Glomerular visceral epithelial cell (primary cell): ENCODE results near the gene GABPB1.
"Not testable (repeated sequence)": the region's sequence is repeated elsewhere in the genome, so short reads cannot be mapped to it uniquely, and the experiment has no call there.

Experiments used
- DNase-seq: peaks from one replicate; pipeline ENCODE4 v3.0.0-alpha.2; 2016; ENCODE audit errors: extremely low spot score

Gene GABPB1

DNA sequence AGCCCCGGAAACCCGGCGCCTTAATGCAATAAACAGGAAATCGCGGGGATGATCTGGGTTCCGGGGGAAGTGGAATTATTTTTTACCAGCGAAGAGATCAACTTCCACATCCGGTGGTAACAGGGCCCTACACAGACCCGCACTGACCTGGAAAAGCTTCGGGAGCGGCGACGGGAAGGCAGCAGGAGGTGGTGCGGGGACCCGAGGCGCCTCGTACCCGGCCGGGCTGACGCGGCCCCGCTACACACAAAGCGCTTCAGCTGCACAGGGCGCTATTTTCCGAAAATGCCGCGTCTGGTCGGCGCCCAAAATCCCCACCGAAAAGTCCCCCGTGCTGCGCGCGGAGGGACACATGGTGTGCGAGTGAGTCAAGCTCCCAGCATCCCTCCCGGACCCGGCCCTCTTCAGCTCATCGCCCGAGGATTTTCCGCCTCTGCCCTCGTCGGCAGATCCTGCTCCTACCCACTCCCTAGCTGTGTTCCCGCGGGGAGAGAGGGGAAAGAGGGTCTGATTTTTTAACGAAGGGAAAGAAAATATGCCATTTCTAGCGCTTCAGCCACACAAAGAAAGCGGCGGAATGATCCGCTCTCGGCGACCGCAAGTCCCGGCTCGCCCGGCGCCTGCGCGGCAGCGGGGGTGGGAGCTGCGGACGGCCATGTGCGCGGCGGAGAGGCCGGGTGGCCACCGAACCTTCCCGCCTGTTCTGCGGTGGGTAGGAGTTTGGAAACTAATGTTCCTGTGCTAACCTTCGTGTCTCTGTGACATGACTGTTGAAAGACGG lies at the start of gene GABPB1:
Gene GABPB1 (minus strand): TSS at position 361 of the 781 bp plus-strand sequence. CDS start 45,400 bp downstream, outside the sequence.
- DNase-seq = peak; percentile 89

DNA sequence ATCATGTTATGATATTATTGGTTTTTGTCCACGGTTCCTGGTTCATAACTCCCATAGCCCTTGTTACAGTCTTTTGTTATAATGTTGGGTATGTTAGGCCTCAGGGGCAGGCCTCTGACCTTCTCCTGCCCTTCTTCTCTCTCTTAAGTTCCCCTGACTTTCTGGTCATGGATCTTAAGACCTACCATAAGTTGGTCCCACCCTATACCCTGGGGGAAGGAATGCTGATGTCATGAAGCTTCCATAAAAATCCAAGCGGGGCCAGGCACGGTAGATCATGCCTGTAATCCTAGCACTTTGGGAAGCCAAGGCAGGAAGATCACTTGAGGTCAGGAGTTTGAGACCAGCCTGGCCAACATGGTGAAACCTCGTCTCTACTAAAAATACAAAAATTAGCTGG lies 36.6 kb upstream of the GABPB1 start:
- not testable (repeated sequence) for DNase-seq

DNA sequence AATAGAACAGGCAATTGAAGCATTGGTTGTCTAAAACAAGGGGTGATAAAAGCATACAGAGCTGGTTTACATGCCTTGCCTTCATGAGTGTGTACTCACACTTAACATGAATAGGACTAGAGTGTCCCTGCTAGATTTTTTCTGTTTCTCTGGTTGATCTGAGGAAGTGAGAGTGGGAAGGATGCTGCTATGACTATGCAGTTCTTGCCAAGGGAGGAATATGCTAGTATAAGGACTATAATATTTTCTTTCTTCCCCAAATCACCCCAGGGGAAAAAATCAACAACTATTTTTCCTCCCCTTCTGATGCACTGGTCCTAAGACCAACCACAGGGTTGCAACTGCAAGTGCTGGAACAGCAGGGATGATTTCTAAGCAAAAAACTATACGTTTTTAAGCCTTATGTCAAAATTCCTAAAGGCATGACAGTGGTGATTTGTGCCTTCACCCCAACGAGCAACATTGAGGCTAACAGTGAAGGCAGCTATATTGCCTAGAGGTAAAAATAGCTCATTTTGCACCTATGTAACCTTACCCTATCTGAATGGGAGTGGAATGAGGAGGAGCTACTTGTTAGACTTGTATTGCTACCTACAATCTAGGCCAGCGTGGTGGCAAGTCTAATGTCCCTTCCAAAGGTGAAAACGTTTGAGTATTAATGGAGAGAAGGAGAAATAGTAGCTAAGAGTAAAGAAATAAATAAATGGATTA lies 35.7 kb upstream of the GABPB1 start:
- DNase-seq = no peak

DNA sequence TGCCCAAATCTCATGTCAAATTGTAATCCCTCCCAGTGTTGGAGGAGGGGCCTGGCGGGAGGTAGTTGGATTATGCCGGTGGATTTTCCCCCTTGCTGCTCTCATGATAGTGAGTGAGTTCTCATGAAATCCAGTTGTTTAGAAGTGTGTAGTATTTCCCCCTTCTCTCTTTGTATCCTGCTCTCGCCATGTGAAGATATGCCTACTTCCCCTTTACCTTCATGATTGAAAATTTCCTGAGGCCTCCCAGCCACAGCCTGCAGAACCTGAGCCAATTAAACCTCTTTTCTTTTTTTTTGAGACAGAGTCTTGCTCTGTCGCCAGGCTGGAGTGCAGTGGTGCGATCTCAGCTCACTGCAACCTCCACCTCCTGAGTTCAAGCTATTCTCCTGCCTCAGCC lies 27.4 kb upstream of the GABPB1 start:
- DNase-seq = not testable (repeated sequence)

DNA sequence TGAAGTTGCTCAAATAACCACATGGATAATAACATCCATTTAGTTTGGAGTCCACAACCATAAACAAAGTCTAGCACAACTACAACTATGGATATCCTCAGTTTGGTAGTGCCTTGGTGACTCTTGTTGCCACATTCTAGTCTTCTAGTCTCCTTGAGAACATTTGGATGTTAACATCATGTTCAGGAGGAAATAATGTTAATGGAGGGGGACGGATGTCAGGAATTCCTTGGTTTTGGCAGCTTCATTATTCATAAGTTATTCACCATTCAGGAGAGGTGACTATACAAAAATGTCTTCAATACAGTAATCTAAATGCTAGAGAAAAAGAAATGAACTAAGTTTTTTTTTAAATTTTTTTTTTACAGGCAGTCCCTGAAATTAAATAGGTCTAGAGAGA lies 26.4 kb upstream of the GABPB1 start:
- DNase-seq = no peak

DNA sequence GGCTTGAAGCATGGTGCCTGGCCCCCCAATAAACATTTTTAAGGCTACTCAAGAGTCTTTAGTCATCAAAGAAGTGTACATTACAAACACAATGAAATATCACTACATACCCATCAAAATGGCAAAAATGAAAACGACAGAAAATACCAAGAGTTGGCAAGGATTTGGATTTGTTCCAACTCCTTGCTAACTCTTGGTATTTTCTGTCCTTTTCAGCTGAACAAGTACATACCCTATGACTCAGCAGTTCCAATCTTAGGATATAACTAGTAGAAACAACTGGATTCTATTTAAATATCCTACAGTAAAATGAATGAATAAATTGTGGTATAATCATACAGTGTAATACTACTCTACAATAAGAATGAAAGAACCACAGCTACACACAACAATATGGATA lies 25.1 kb upstream of the GABPB1 start:
- no peak for DNase-seq

DNA sequence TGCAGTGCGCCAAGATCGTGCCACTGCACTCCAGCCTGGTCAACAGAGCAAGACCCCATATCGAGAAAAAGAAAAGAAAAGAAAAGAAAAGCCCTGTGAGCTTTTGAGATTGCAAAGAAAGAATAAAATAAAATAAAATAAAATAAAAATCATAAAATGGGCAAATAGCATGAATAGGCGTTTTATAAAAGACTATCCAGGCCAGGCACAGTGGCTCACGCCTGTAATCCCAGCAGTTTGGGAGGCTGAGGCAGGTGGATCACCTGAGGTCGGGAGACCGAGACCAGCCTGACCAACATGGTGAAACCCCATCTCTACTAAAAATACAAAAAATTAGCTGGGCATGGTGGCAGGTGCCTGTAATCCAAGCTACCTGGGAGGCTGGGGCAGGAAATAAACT lies 24.4 kb upstream of the GABPB1 start:
- not testable (repeated sequence) for DNase-seq

DNA sequence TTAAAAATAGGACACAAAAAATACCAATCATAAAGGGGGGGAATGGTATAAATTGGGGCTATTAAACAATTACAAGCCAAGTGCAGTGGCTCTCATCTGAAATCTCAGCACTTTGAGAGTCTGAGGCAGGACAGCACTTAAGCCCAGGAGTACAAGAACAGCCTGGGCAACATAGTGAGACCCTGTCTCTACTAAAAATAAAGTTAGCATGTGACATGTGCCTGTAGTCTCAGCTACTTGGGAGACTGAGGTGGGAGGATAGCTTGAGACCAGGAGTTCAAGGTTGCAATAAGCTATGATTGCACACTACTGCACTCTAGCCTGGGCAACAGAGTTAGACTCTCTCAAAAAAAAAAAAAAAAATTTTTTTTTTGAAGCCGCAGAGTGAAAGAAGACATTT lies 23.8 kb upstream of the GABPB1 start:
- no peak for DNase-seq

DNA sequence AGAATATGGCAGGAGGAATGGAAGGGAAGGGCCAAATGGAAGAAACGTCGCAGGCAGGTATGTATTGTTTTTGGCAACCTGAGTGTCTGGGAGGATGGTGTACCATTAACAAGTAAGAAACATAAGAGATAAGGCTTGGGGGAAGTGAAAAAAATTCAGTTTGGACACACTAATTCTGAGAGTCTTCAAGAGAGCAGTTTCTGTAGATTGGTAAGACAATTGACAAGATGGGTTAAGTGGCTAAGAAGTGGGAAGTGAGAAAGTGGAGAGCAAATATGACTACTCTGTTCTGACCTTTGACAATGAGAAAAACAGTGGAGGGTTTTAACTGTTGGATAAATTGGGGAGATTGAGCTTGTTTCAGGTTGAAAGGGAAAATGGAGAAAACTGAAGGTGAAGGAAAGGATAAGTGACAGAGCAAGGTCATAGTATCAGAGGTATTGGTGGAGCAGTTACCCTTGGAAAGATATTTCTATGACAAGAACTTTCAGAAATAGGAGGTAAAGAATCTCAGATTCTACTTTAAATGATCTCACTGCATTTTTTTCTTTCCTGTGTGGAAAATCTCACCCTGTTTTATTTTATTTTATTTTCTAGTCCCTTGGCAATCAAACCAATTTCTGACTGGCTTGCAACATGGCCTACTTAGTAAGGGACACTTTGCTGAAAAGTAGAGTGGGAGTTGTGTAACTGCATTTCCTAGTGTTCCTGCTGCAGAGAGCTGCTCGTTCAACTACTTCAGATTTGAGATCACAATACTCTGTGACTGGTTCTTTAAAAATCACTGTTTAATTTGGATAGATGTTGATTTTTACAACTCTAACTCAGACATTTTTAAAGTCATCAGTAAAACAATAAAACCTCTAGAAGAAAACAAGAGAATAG lies 23.1 kb upstream of the GABPB1 start:
- no peak for DNase-seq

DNA sequence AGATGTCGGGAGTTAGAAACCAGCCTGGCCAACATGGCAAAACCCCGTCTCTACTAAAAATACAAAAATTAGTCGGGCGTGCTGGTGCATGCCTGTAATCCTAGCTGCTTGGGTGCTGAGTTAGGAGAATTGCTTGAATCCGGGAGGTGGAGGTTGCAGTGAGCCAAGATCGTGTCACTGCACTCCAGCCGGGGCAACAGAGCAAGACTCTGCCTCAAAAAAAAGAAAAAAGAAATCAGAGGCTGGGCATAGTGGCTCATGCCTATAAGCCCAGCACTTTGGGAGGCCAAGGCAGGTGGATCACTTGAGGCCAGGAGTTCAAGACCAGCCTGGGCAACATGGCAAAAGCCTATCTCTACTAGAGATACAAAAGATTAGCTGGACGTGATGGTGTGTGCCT lies 14.6 kb upstream of the GABPB1 start:
- not testable (repeated sequence) for DNase-seq

DNA sequence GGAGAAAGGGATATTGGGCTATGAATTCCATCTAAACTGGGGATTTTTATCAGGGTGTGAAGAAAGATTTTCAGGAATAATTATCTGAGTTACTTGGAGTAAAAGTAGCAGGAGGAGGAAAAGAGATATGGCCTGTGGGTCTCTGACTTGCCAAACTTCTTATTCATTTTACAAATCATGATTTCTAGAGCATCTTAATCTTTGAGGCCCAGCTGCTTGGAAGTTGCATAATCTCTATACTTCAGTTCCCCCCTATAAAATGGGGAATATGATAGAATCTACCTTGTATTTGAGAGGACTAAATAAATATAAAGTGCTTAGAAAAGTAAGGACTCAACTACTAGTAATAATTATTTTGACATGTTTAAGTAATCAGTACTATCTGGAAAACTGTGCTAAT lies 11.0 kb upstream of the GABPB1 start:
- no peak for DNase-seq

DNA sequence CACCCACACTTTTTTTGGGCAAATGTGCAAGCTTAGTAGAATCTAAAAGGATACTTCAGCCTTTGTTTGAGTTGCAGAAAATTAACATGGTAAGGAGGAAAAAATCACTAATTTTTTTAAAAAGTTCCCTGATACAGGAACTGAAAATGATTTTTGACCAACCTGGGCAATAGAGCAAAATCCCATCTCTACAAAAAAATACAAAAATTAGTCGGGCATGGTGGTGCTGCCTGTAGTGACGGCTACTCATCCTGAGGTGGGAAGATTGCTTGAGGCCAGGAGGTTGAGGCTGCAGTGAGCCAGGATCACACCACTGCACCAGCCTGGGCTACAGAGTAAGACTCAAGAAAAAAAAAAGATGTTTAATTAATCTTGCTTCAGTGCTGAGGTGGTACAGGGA lies 10.6 kb upstream of the GABPB1 start:
- no peak for DNase-seq

DNA sequence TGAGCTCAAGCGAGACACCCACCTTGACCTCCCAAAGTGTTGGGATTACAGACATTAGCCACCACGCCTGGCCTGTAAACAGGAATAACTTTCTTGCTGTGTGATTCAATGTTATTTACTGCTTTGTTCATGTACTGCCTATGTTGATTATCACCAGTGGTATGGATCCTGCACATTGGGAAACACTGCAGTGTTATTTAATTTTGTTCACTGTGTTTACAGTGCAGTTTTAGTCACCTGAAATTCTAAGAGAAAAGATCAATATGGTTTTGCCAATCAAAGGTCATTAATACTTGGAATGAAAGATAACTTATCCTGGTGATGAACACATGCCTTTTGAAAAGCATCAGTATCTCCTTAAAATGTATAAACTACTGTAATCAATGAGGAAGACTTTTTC lies 8.6 kb upstream of the GABPB1 start:
- DNase-seq = no peak

DNA sequence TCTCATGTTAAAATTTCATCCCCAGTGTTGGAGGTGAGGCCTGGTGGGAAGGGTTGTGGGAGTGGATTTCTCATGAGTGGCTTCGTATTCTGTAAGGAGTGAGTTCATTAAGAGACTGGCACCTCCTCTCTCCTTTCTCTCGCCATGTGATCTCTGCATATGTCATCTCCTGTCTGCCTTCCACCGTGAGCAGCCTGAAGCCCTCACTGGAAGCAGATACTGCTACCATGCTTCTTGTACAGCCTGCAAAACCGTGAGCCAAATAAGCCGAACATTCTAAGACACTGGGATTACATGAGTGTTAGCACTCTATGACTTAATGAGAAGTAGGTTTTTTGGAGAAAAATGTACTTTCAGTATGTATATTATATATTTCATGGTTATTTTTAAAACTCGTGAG lies 6.8 kb upstream of the GABPB1 start:
- no peak for DNase-seq

DNA sequence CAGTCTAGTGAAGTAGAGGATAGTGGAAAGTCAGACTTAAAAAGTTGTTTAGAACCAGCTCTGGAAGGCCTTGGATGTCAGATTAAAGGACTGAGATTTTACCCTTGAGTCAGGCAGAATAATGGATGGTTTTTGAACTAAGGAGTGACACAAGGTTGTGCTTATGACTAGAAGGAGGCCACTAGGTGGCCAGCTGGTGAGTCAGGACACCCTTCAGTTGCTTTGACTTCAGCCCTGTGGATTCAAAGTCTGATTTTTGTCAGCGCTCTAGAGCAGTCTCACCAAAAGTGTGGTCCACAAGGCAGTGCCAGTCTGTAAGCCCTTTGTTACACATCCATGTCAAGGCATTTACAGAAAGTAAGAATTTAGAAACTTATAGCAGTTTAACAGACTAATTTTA lies 3.8 kb upstream of the GABPB1 start:
- DNase-seq = peak; percentile 54

DNA sequence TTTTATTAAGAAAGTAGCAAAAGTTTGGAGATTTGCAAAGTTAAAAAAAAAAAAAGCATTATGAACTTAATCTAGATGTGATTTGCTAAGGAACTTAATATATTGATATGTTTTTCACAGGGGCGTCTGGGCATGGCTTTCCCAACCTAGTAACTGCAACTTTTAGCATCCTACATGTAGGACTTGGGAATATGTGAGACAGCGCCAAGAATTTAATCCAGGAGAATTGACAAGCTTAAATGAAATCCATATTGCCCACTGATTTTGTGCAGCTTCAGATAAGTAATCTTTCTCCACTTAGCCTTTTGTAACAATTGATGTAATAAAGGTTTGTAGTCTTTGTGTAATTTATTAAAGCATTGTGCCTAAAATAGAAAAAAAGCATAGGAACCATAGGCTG lies 982 bp upstream of the GABPB1 start:
- peak; percentile 19 for DNase-seq

DNA sequence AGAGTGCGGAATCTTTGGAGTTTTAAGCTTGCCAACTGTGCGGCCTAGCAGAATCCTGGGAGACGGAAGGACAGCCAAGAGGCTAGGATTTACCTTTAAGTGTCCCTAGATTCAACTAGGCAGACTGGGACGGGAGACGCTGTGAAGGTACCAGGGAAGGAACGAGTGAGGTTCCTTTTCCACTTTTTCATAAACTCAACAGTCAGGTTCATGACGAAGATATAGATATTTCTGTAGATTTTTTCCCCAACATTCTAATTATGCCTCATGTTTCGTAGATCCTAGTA lies 564 bp upstream of the GABPB1 start:
- DNase-seq = no peak

DNA sequence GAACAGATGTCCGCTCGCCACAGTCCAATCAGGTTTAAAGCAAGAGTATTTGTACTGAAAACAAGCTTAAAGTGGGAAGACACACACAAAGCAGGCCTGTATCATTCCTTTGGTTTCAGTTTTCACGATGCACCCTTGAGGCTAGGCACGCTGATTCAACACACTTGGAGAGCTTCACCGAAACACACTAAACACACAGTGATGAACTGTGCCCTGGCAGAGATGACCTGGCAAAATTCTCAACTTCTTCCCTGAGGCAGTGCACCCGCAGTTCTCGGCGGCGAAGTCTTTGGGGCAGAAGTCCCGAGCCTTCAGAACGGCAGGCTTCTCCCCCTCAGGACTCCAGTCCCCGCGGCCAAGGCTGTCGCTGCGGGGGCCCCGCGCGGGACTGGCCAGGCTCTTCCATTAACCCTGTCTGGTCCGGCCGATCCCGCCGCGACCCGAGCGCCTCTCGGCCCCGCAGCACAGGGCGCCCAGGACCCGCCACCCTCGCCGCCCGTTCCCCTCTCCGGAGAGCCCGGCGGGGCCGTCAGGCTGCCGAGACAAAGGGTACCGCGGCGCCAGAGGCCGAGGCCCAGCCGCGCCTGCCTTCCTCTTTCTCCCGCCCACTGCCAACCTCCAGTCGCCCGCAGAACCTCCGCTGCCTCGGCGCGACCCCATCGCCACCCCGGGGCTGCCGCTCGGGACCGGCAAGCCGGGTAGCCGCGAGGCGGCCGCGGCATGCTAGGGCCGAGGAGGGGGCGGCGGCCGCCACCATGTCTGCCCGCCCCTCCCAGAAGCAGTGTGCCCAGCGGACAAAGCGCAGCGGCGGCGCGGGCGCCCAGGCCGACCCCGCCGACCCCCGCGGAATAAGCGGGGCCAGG lies 792 bp downstream of the GABPB1 start:
- peak; percentile 73 for DNase-seq

DNA sequence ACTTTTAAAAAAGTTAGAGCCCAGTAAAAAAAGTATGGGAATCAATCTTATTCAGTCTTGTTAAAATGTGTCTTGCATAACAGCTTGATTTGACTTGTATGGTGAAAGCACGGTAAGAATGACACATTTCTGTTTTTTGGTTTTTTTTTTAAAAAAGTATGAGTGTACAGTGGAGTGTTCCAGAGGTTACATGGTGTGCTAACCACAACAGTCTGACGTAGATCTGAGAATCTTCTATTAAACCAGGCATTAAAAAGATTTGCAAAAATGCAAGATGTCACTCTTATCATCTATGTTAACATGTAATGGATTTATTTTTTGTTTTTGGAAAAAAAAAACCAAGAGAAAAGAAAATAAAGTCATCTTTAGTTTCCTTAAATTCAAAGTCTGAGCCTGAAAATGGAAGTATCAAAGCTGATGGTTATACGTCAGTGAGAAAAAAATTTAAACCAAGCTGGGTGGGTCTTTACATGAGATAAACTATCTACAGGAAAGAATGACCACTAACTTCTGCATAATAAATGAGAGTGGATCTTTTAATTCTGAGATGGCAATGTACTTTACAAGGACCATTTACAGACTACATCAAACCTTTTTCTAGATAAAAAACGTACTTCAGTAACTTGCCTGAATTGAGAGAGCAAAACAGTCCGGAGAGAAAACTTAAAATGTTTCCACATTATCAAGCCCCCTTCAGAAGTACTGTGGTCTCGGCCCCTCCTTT lies 1.6 kb downstream of the GABPB1 start:
- DNase-seq = peak; percentile 56

DNA sequence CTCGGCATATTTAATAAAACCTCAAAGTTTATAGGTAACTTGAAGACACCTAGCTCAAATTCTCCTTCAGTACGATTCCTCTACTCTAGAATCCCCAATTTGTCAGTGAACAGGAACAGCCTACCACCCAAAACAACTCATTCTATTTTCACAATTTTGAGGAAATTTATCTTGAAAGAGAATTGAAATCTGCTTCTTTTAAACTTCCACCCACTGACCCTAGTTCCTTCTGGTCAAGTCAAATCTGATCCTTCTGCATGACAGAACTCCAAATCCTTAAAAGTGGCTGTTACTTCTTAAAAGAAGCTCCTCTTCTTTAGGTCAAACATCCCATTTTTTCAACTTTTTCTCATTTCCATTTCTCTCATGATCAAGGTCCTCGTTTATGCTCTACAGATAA lies 4.4 kb downstream of the GABPB1 start:
- no peak for DNase-seq

DNA sequence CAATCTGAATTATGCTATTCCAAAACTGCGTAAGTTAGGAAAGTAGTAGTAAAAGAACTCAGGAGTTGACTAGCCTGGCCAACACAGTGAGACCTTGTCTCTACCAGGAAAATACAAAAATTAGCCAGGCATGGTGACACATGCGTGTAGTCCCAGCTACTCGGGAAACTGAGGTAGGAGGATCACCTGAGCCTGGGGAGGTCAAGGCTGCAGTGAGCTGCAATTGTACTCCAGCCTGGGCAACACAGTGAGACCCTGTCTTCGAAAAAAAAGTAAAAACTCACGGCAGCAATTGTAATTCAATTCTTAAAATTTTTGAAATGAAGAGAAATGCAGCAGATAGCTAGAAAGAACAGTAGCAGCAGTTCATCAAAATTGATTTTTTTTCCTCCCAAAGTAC lies 9.7 kb downstream of the GABPB1 start:
- no peak for DNase-seq
